Measurements from ENCODE around the gene ELMO1.

GRCh38 chr7:36895192-36895591, 553.5 kb downstream of the ELMO1 start:
- TF ChIP-seq, protein P1, sequence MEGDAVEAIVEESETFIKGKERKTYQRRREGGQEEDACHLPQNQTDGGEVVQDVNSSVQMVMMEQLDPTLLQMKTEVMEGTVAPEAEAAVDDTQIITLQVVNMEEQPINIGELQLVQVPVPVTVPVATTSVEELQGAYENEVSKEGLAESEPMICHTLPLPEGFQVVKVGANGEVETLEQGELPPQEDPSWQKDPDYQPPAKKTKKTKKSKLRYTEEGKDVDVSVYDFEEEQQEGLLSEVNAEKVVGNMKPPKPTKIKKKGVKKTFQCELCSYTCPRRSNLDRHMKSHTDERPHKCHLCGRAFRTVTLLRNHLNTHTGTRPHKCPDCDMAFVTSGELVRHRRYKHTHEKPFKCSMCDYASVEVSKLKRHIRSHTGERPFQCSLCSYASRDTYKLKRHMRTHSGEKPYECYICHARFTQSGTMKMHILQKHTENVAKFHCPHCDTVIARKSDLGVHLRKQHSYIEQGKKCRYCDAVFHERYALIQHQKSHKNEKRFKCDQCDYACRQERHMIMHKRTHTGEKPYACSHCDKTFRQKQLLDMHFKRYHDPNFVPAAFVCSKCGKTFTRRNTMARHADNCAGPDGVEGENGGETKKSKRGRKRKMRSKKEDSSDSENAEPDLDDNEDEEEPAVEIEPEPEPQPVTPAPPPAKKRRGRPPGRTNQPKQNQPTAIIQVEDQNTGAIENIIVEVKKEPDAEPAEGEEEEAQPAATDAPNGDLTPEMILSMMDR (IDR thresholded peaks at IDR 0.05), result no peak
- no peak for TF ChIP-seq POLR2A (IDR thresholded peaks at IDR 0.05)

Data from lower leg skin (tissue), 3 donors.